ENCODE results near the gene IGIP. TPM values are rescaled to one million over a fixed set of nuclear protein-coding genes. Genes with fewer than 3 reads are reported as not detected.
A peak's percentile ranks its signal among the peaks of the same experiment; 100 is the strongest.

Gene IGIP
- total RNA-seq, 1 donor from 2014 or later: 2.4 TPM

DNA sequence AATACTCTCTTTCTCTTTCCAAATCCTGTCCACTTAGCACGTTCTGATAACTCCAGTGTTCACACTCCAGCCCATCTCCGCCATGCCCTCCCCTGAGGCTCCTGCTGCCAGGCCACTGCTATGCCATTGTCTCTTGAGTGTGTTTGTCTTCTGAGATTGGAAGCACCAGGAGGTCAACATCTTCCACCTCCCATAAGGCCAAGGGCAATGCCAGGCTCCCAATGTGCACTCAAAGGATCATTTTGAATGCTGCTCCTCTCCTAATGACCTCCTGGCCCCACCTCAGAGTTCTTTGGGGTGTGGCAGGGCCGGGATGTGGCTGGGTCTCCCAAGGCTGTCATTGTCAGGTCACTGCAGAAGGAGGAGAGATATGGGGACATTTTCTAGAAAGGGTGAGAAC lies 19.5 kb downstream of the IGIP start:
- peaks cover 92% of the 10 kb centered on the region for H4K20me1 ChIP-seq (ENCODE audit: insufficient read depth, low read length)
- H3K4me3 Mint-ChIP-seq (ENCODE audit: unreplicated experiment): peak overlapping the region; percentile 73
- H3K27me3 ChIP-seq (ENCODE audit: insufficient read depth, low read length): peaks cover 10% of the 10 kb centered on the region
- peaks cover 2% of the 10 kb centered on the region for H3K79me2 ChIP-seq (ENCODE audit: insufficient read depth, low read length)
- H2AFZ ChIP-seq (ENCODE audit: low read depth, low read length): peak overlapping the region; percentile 32
- H3K4me1 Mint-ChIP-seq (ENCODE audit: low read depth, unreplicated experiment): no peaks in the 10 kb centered on the region
- no peaks in the 10 kb centered on the region for H3K36me3 Mint-ChIP-seq (ENCODE audit: low read depth, unreplicated experiment)
- TF ChIP-seq, protein P1, sequence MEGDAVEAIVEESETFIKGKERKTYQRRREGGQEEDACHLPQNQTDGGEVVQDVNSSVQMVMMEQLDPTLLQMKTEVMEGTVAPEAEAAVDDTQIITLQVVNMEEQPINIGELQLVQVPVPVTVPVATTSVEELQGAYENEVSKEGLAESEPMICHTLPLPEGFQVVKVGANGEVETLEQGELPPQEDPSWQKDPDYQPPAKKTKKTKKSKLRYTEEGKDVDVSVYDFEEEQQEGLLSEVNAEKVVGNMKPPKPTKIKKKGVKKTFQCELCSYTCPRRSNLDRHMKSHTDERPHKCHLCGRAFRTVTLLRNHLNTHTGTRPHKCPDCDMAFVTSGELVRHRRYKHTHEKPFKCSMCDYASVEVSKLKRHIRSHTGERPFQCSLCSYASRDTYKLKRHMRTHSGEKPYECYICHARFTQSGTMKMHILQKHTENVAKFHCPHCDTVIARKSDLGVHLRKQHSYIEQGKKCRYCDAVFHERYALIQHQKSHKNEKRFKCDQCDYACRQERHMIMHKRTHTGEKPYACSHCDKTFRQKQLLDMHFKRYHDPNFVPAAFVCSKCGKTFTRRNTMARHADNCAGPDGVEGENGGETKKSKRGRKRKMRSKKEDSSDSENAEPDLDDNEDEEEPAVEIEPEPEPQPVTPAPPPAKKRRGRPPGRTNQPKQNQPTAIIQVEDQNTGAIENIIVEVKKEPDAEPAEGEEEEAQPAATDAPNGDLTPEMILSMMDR (IDR thresholded peaks at IDR 0.05; ENCODE audit: insufficient read depth, low read depth, low read length): no peak
- H3K27me3 Mint-ChIP-seq (ENCODE audit: low read depth, unreplicated experiment): peaks cover 59% of the 10 kb centered on the region
- H3K9me3 ChIP-seq (ENCODE audit: insufficient read depth, low read depth, low read length): no peaks in the 10 kb centered on the region
- no peak overlapping the region for H3K27ac ChIP-seq (ENCODE audit: low read depth, low read length)
- no peak overlapping the region for H3K9ac ChIP-seq (ENCODE audit: low read length)
- no peaks in the 10 kb centered on the region for H3K36me3 ChIP-seq (ENCODE audit: insufficient read depth, low read length)
- H3K4me2 ChIP-seq (ENCODE audit: low read length): peak overlapping the region; percentile 94
- no peak overlapping the region for H3K4me3 ChIP-seq (ENCODE audit: insufficient read depth, low read depth, low read length)
- no peaks in the 10 kb centered on the region for H3K4me1 ChIP-seq (ENCODE audit: insufficient read depth, low read length)
- peaks cover under 1% of the 10 kb centered on the region for H3K9me3 Mint-ChIP-seq (ENCODE audit: unreplicated experiment)
- DNase-seq (ENCODE audit: low read depth) (no peak), FAIRE-seq (no peak)
- H3K27ac Mint-ChIP-seq (ENCODE audit: unreplicated experiment): no peak overlapping the region

DNA sequence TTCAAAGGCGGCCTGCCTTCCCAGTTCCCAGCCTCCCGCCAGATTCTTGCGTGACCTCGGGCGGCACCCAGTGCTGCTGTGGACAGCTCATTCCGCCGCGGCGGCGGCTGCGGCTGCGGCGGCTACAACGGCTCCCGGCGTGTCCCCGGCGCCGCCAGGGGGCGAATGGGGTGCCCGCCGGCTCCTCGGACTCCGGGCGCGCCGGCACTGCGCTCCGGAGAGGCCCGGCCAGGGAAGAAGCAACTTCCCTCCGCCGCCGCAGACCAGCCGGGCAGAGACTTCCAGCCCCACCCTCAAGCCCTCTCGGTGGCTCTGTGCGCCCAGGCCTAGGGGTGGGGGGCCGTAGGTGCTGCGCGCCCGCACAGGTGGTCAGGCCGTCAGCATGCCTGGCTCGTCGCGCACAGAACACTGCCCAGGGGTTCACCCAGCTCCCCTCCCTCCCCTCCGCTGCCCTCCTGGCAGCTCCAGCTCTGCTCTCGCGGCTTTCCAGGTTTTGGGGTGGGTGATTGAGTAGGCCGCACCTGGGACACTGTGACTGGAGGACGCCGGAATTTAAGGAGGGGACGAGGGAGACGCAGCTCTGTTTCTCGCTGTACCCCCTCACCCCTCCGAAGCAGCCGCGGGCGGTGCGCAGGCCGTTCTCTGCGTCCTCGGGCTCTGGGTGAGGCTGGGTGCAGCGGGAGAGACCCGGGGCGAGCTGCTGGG lies 20.2 kb downstream of the IGIP start:
- Mint-ChIP-seq H3K27ac (ENCODE audit: unreplicated experiment) (no peak overlapping the region), H3K9me3 (ENCODE audit: unreplicated experiment) (no peaks in the 10 kb centered on the region), H3K36me3 (ENCODE audit: low read depth, unreplicated experiment) (no peaks in the 10 kb centered on the region), H3K27me3 (ENCODE audit: low read depth, unreplicated experiment) (peaks cover 57% of the 10 kb centered on the region), H3K4me1 (ENCODE audit: low read depth, unreplicated experiment) (no peaks in the 10 kb centered on the region), H3K4me3 (ENCODE audit: unreplicated experiment) (peak overlapping the region; percentile 73)
- FAIRE-seq (no peak), DNase-seq (ENCODE audit: low read depth) (peak; percentile 35)
- Histone ChIP-seq H3K27me3 (ENCODE audit: insufficient read depth, low read length) (peaks cover 10% of the 10 kb centered on the region), H3K36me3 (ENCODE audit: insufficient read depth, low read length) (no peaks in the 10 kb centered on the region), H3K27ac (ENCODE audit: low read depth, low read length) (no peak overlapping the region), H2AFZ (ENCODE audit: low read depth, low read length) (peak overlapping the region; percentile 55), H3K4me3 (ENCODE audit: insufficient read depth, low read depth, low read length) (peak overlapping the region; percentile 50), H3K9me3 (ENCODE audit: insufficient read depth, low read depth, low read length) (no peaks in the 10 kb centered on the region), H3K9ac (ENCODE audit: low read length) (peak overlapping the region; percentile 43), H3K4me2 (ENCODE audit: low read length) (peak overlapping the region; percentile 94), H3K4me1 (ENCODE audit: insufficient read depth, low read length) (no peaks in the 10 kb centered on the region), H4K20me1 (ENCODE audit: insufficient read depth, low read length) (peaks cover 87% of the 10 kb centered on the region), H3K79me2 (ENCODE audit: insufficient read depth, low read length) (peaks cover 2% of the 10 kb centered on the region)
- TF ChIP-seq EZH2 (IDR thresholded peaks at IDR 0.05; ENCODE audit: insufficient read depth, low read length): no peak
- TF ChIP-seq, protein P1 (IDR thresholded peaks at IDR 0.05; ENCODE audit: insufficient read depth, low read depth, low read length): peak; percentile 29

DNA sequence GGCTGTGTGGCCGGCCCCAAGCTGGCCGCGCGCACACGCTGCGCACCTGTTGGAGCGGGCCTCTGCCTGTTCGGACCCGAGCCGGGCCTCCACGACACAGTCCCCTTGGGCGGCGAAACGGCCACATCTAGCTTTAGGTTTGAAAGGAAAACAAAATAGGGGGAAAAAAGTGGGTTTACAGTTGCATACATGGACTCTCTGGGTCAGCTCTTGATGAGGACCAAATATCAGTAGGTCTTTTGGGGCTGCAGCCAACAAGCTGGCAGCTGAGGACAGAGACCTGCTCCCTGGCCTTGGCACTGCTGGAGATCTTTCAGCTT lies 20.7 kb downstream of the IGIP start:
- Mint-ChIP-seq H3K4me1 (ENCODE audit: low read depth, unreplicated experiment) (no peaks in the 10 kb centered on the region), H3K36me3 (ENCODE audit: low read depth, unreplicated experiment) (no peaks in the 10 kb centered on the region), H3K27ac (ENCODE audit: unreplicated experiment) (no peak overlapping the region), H3K9me3 (ENCODE audit: unreplicated experiment) (no peaks in the 10 kb centered on the region), H3K27me3 (ENCODE audit: low read depth, unreplicated experiment) (peaks cover 54% of the 10 kb centered on the region), H3K4me3 (ENCODE audit: unreplicated experiment) (peak overlapping the region; percentile 57)
- H4K20me1 ChIP-seq (ENCODE audit: insufficient read depth, low read length): peaks cover 87% of the 10 kb centered on the region
- peak overlapping the region; percentile 94 for H3K4me2 ChIP-seq (ENCODE audit: low read length)
- peaks cover 10% of the 10 kb centered on the region for H3K27me3 ChIP-seq (ENCODE audit: insufficient read depth, low read length)
- H3K4me3 ChIP-seq (ENCODE audit: insufficient read depth, low read depth, low read length): no peak overlapping the region
- H3K36me3 ChIP-seq (ENCODE audit: insufficient read depth, low read length): no peaks in the 10 kb centered on the region
- H3K9me3 ChIP-seq (ENCODE audit: insufficient read depth, low read depth, low read length): no peaks in the 10 kb centered on the region
- H3K27ac ChIP-seq (ENCODE audit: low read depth, low read length): no peak overlapping the region
- TF ChIP-seq EZH2 (IDR thresholded peaks at IDR 0.05; ENCODE audit: insufficient read depth, low read length): no peak
- no peak for DNase-seq (ENCODE audit: low read depth)
- FAIRE-seq: no peak
- H2AFZ ChIP-seq (ENCODE audit: low read depth, low read length): peak overlapping the region; percentile 55
- no peak overlapping the region for H3K9ac ChIP-seq (ENCODE audit: low read length)
- peaks cover 2% of the 10 kb centered on the region for H3K79me2 ChIP-seq (ENCODE audit: insufficient read depth, low read length)
- no peaks in the 10 kb centered on the region for H3K4me1 ChIP-seq (ENCODE audit: insufficient read depth, low read length)

All from astrocyte (in vitro differentiated cells and primary cell).